ENCODE data around the gene ZKSCAN8.

- TF ChIP-seq CTCF (IDR thresholded peaks at IDR 0.05; ENCODE audit: insufficient read depth, low read length, poor library complexity, severe bottlenecking) (no peak), EZH2phosphoT487 (conservative IDR thresholded peaks at IDR 0.05; ENCODE audit: low read length) (no peak)
These were observed 3.5 kb downstream of the ZKSCAN8 start for GRCh38 chr6:28145231-28145630.
